Central memory CD8-positive, alpha-beta T cell (primary cell): Measurements from ENCODE around the gene UBE2Q2.
A peak's percentile ranks its signal among the peaks of the same experiment; 100 is the strongest.

Experiments used
- ATAC-seq: fragments of 150-1000 bp; cut with Tn5 transposase; replicated peaks from 2 replicates; pipeline ENCODE4 v1.10.0; 2022; ENCODE audit warnings: mild to moderate bottlenecking, moderate FRiP score, moderate number of reproducible peaks; ENCODE audit not compliant: poor library complexity, severe bottlenecking; ENCODE audit errors: extremely low read depth
- DNase-seq, 2 donors: peaks; one replicate each; pipeline ENCODE4 v3.0.0; 2021; ENCODE audit warnings: low spot score in 2 of 2
- H3K27ac Mint-ChIP-seq: one replicate; pipeline ENCODE4 v1.8.0; 2022; ENCODE audit warnings: low read depth, mild to moderate bottlenecking, moderate library complexity, mixed read lengths
- H3K27me3 Mint-ChIP-seq: one replicate; pipeline ENCODE4 v1.8.0; 2022; ENCODE audit warnings: mixed read lengths
- H3K36me3 Mint-ChIP-seq: one replicate; pipeline ENCODE4 v1.8.0; 2022; ENCODE audit warnings: mild to moderate bottlenecking, moderate library complexity, mixed read lengths; ENCODE audit not compliant: insufficient read depth
- H3K4me1 Mint-ChIP-seq: one replicate; pipeline ENCODE4 v1.8.0; 2022; ENCODE audit warnings: mixed read lengths
- H3K4me3 Mint-ChIP-seq: one replicate; pipeline ENCODE4 v1.8.0; 2022; ENCODE audit warnings: mild to moderate bottlenecking, moderate library complexity, mixed read lengths
- H3K9me3 Mint-ChIP-seq: one replicate; pipeline ENCODE4 v1.8.0; 2022; ENCODE audit warnings: mixed read lengths

Gene UBE2Q2

GRCh38 chr15:75925440-75925839 is 82.2 kb downstream of the UBE2Q2 start:
- Mint-ChIP-seq H3K4me3 (no peak overlapping the region), H3K27ac (no peak overlapping the region), H3K36me3 (peaks cover 13% of the 10 kb centered on the region), H3K9me3 (no peaks in the 10 kb centered on the region), H3K4me1 (peaks cover 44% of the 10 kb centered on the region), H3K27me3 (no peaks in the 10 kb centered on the region)
- ATAC-seq (no peak), DNase-seq (no peak)

DNA sequence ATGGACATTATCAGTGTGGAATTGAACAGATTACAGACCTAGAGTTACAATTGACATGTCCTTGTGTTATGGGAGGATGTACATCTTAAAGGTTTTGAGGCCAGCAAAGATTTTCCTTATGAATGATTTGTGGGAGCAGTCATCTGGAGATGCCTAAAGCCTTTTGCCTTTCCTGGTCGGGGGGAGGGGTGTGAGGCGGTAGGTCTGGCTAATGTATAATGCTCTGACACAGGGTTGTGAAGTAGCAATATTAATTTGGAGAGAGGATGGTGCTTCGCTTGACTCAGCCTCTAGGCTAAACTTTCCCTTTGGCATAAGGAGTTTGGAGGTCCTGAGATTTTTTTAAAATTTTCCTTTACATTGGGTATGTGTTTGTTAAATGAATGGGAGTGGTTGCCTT is 83.7 kb downstream of the UBE2Q2 start:
- H3K27me3 Mint-ChIP-seq = no peaks in the 10 kb centered on the region
- H3K4me1 Mint-ChIP-seq = peaks cover 50% of the 10 kb centered on the region
- DNase-seq (no peak), ATAC-seq (no peak)
- no peak overlapping the region for H3K4me3 Mint-ChIP-seq
- H3K27ac Mint-ChIP-seq = peak overlapping the region; percentile 13
- no peaks in the 10 kb centered on the region for H3K9me3 Mint-ChIP-seq
- peaks cover 13% of the 10 kb centered on the region for H3K36me3 Mint-ChIP-seq

DNA sequence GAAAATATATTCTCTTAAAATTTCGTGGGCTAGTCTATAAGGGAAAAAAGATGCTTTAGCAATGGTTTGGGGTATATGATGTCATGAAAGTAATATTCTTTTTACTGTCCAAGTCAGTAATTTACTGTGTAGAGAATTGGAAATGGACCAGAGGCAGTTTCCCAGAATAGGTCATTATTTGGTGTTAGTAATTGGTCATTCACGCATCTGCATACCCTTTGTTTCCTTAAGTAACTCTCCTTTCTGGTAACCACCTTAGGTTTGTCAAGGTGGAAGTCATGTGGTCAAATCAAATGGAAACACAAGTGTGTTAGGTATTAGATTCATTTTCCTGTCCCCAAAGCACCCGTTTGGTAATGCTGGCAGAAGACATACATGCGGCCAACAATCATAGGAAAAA is 84.4 kb downstream of the UBE2Q2 start:
- Mint-ChIP-seq H3K4me3 (no peak overlapping the region), H3K4me1 (peaks cover 44% of the 10 kb centered on the region), H3K36me3 (peaks cover 16% of the 10 kb centered on the region), H3K27ac (peak overlapping the region; percentile 13), H3K27me3 (no peaks in the 10 kb centered on the region), H3K9me3 (no peaks in the 10 kb centered on the region)
- DNase-seq (no peak), ATAC-seq (no peak)

DNA sequence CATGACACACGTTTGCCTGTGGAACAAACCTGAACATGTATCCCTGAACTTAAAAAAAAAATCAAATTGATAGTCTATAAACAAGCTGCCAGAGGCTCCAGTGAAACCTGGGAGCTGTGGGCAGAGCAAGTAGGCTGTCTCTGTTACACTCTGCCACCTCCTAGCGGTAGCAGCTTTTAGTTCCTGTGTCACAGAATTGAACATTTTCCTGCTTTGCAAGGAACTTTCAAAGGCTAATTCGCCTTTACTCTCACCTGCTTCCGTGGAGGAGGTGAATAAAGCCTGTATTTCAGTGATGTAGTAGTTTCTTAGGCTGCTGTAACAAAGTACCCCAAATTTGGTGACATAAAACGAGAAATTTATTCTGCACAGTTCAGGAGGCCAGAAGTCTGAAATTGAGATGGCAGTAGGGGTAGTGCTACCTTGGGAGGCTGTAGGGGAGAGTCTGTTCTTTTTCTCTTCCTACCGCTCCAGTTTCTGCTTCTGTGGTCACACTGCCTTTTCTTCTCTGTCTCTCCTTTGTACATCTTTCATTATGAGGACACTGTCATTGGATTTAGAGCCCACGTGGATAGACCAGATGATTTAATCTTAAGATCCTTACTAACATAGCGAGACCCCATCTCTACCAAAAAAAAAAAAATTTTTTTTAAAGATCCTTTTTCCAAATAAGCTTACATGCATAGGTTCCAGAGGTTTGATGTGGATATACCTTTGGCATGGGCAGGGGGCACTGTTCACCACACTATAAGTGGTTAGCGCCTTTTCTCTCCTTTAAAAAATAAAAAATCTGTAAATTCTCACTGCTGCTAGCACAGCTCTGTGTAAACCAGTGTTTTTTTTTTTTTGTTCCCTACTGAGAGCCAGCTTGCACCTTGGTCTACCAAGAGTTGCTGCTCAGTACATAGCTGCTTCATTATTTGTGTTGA is 85.7 kb downstream of the UBE2Q2 start:
- DNase-seq = no peak
- H3K27me3 Mint-ChIP-seq = no peaks in the 10 kb centered on the region
- H3K4me1 Mint-ChIP-seq = peaks cover 35% of the 10 kb centered on the region

GRCh38 chr15:75929799-75930565 is 86.7 kb downstream of the UBE2Q2 start:
- no peaks in the 10 kb centered on the region for H3K27me3 Mint-ChIP-seq
- H3K27ac Mint-ChIP-seq = no peak overlapping the region
- peaks cover 25% of the 10 kb centered on the region for H3K36me3 Mint-ChIP-seq
- H3K4me1 Mint-ChIP-seq = peaks cover 28% of the 10 kb centered on the region
- no peak for DNase-seq
- no peak for ATAC-seq
- no peak overlapping the region for H3K4me3 Mint-ChIP-seq
- H3K9me3 Mint-ChIP-seq = no peaks in the 10 kb centered on the region

More for the DNA sequence above, 85.7 kb downstream of the UBE2Q2 start:
- Mint-ChIP-seq H3K36me3 (peaks cover 22% of the 10 kb centered on the region), H3K27ac (no peak overlapping the region), H3K9me3 (no peaks in the 10 kb centered on the region), H3K4me3 (no peak overlapping the region)
- no peak for ATAC-seq

DNA sequence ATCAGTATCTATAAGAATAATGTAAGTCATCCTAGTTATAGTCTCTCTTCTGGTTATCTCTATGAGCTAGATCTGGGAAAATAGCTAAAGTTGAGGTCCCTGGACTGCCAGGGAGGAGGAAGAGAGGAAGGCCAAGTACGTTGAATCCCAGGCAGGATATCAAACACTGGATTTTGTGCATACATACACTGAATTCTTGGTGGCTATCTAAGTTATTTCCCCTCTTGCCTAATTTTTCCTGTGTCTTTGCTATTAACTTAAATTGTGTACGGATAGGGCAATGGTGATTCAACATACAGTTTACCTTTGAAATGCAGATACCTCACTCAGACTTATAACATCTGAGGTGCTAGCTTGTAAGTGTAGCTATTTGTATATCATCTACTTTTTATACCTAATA is 87.6 kb downstream of the UBE2Q2 start:
- Mint-ChIP-seq H3K4me3 (no peak overlapping the region), H3K36me3 (peaks cover 28% of the 10 kb centered on the region), H3K4me1 (peaks cover 21% of the 10 kb centered on the region), H3K27me3 (no peaks in the 10 kb centered on the region), H3K9me3 (no peaks in the 10 kb centered on the region), H3K27ac (no peak overlapping the region)
- no peak for DNase-seq
- ATAC-seq = no peak

DNA sequence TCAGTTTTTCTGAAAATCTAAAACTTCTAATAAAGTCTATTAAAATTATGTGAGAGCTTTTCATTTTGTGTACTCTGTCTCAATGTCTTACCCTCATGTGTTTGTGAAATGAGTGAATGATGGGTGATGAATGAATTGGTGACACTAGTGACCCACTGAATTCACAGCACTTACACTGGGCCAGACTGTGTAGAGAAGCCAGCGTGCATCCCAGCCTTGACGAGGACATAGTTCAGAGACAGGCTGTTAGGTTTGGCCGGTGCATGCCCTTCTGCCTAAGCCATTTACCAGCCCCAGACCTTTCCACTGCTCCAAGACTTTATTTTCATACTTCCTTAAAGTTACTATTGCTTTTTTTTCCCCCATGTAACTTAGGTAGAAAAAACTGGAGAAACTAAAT is 99.2 kb downstream of the UBE2Q2 start:
- DNase-seq (no peak), ATAC-seq (no peak)
- H3K4me3 Mint-ChIP-seq = no peak overlapping the region
- H3K4me1 Mint-ChIP-seq = no peaks in the 10 kb centered on the region
- H3K27ac Mint-ChIP-seq = no peak overlapping the region
- no peaks in the 10 kb centered on the region for H3K9me3 Mint-ChIP-seq
- H3K36me3 Mint-ChIP-seq = peaks cover 2% of the 10 kb centered on the region
- H3K27me3 Mint-ChIP-seq = peaks cover 10% of the 10 kb centered on the region

GRCh38 chr15:75943246-75943645 is 100.0 kb downstream of the UBE2Q2 start:
- ATAC-seq (no peak), DNase-seq (no peak)
- H3K4me1 Mint-ChIP-seq = no peaks in the 10 kb centered on the region
- peaks cover 18% of the 10 kb centered on the region for H3K27me3 Mint-ChIP-seq
- H3K36me3 Mint-ChIP-seq = peaks cover 2% of the 10 kb centered on the region
- H3K4me3 Mint-ChIP-seq = no peak overlapping the region
- no peaks in the 10 kb centered on the region for H3K9me3 Mint-ChIP-seq
- H3K27ac Mint-ChIP-seq = no peak overlapping the region

GRCh38 chr15:75943713-75944215 is 100.5 kb downstream of the UBE2Q2 start:
- H3K27me3 Mint-ChIP-seq = peaks cover 23% of the 10 kb centered on the region
- H3K36me3 Mint-ChIP-seq = no peaks in the 10 kb centered on the region
- DNase-seq (no peak), ATAC-seq (no peak)
- H3K4me1 Mint-ChIP-seq = no peaks in the 10 kb centered on the region
- no peak overlapping the region for H3K27ac Mint-ChIP-seq
- no peaks in the 10 kb centered on the region for H3K9me3 Mint-ChIP-seq
- no peak overlapping the region for H3K4me3 Mint-ChIP-seq

GRCh38 chr15:75945953-75946352 is 102.7 kb downstream of the UBE2Q2 start:
- H3K27me3 Mint-ChIP-seq = peaks cover 45% of the 10 kb centered on the region
- ATAC-seq = no peak
- H3K36me3 Mint-ChIP-seq = no peaks in the 10 kb centered on the region
- DNase-seq = no peak
- H3K4me1 Mint-ChIP-seq = no peaks in the 10 kb centered on the region
- H3K9me3 Mint-ChIP-seq = no peaks in the 10 kb centered on the region
- H3K4me3 Mint-ChIP-seq = no peak overlapping the region
- H3K27ac Mint-ChIP-seq = no peak overlapping the region

DNA sequence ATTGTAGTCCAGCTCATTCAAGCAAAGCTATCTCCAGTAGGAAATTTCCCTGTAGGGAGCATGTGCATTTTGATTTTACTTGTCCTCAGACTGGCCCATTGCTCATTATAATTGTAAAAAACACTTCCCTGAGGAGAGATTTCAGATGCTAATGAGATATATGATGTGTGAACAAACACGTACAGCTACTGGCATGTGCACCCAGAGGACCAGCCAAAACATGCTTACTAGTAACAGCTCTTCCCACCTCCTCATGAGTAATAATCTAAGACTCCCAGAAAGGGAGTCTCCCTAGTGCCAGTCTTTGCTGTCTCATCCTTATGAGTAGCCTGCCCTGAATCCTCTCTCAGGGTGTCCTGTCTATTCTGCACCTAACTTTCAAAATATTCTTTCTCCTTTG is 103.8 kb downstream of the UBE2Q2 start:
- Mint-ChIP-seq H3K4me3 (no peak overlapping the region), H3K27me3 (peaks cover 56% of the 10 kb centered on the region), H3K4me1 (no peaks in the 10 kb centered on the region), H3K9me3 (no peaks in the 10 kb centered on the region), H3K27ac (no peak overlapping the region), H3K36me3 (no peaks in the 10 kb centered on the region)
- no peak for ATAC-seq
- DNase-seq = no peak

DNA sequence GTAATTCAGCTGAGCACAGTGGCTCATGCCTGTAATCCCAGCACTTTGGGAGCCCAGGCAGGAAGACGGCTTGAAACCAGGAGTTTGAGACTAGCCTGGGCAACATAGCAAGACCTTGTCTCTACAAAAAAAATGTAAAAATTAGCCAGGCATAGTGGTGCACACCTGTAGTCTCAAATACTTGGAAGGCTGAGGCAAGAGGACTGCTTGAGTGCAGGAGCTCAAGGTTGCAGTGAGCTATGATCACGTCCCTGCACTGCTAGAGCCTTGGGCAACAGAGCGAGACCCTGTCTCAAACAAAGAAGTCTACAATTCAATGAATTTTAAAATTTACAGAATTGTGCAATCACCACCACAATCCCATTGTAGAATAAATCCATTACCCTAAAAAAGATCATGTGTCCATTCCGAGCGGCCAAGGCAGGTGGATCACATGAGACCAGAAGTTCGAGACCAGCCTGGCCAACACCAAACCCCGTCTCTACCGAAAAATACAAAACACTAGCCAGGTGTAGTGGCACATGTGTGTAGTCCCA is 105.6 kb downstream of the UBE2Q2 start:
- H3K27ac Mint-ChIP-seq = no peak overlapping the region
- DNase-seq (no peak), ATAC-seq (no peak)
- no peaks in the 10 kb centered on the region for H3K36me3 Mint-ChIP-seq
- H3K4me3 Mint-ChIP-seq = no peak overlapping the region
- no peaks in the 10 kb centered on the region for H3K9me3 Mint-ChIP-seq
- H3K27me3 Mint-ChIP-seq = peaks cover 68% of the 10 kb centered on the region
- H3K4me1 Mint-ChIP-seq = no peaks in the 10 kb centered on the region
